ENCODE data around the gene ZNF280B. TPM values are rescaled to one million over a fixed set of nuclear protein-coding genes. Genes with fewer than 3 reads are reported as not detected.

ZNF280B gene
- total and polyA plus RNA-seq, 2 donors (not counting 3 experiments of a cell fraction or from before 2014, with no cell fraction given): 1.5 to 3.1 TPM

DNA sequence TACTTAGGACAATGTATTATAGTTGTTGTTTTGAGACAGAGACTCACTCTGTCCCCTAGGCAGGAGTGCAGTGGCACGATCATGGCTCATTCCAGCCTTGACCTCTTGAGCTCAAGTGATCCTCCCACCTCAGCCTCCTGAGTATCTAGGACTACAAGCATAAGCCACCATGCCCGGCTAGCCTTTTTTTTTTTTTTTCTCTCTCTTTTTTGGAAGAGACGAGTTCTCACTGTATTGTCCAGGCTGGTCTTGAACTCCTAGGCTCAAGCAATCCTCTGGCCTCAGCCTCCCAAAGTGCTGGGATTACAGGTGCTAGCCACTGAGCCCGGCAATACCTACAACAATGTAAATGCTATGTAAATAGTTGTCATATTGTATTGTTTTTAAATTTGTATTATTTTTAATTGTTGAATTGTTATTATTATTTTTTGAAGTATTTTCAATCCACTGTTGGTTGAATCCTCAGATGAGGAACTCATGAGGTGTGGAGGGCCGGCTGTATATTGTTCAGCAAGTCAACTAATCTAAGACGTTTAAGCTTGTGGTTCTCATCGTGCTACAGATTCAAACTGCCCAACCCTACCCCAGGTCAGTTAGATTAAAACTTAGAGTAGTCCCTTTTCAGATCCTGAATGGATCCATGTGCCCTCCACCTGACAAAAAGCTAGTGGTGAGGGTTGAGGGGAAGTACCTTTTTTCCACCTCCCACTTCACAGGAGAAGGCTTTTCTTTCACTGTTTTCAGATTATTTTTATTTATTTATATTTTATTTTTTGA lies 23.4 kb upstream of the ZNF280B start:
- CTCF ChIA-PET: interaction anchor here (1.3 to 1.8 kb wide), 2 partner anchors 12 to 45 kb away, joined by 3 to 4 read pairs; partner anchors contain the start of gene ZNF280A
- intact Hi-C loops (cut with micrococcal nuclease): no loop called here
- POLR2A ChIA-PET: interaction anchor here (0.6 kb wide), 1 partner anchor 157 kb away, joined by 4 read pairs; no protein-coding TSS in a partner anchor

DNA sequence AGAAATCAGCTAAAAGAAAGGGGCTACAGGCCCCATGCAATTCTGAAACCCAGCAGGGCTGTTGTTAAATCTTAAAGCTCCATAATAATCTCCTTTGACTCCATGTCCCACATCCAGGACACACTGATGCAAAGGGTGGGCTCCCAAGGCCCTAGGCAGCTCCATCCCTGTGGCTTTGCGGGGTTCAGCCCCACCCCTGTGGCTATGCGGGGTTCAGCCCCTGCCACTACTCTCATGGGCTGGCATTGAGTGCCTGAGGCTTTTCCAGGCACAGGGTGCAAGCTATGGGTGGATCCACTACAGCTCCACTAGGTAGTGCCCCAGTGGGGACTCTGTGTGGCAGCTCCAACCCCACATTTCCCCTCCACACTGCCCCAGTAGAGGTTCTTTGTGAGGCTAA lies 20.2 kb upstream of the ZNF280B start:
- Histone ChIP-seq H3K27ac (ENCODE audit: insufficient read depth, low read depth, low read length) (no peak overlapping the region), H3K4me2 (ENCODE audit: insufficient read depth, low read length) (no peak overlapping the region), H3K36me3 (ENCODE audit: control insufficient read depth in 2 of 2, extremely low read depth in 1 of 2, insufficient read depth in 2 of 2, low read length in 2 of 2) (no peaks in the 10 kb centered on the region), H3K4me3 (replicated peaks in 1 of 3; ENCODE audit: insufficient read depth in 1 of 3, low read depth in 1 of 3, low read length in 3 of 3) (no peak overlapping the region), H3K4me1 (ENCODE audit: control insufficient read depth, extremely low read depth, insufficient read depth, low read length) (no peaks in the 10 kb centered on the region), H2AFZ (ENCODE audit: low read depth, low read length) (no peak overlapping the region), H3K9me3 (replicated peaks; ENCODE audit: control insufficient read depth, insufficient read depth, low read length) (no peaks in the 10 kb centered on the region), H3K79me2 (ENCODE audit: control insufficient read depth, insufficient read depth, low read length) (no peaks in the 10 kb centered on the region), H3K9me1 (replicated peaks; ENCODE audit: control insufficient read depth, extremely low read depth, insufficient read depth, low read length) (no peaks in the 10 kb centered on the region), H3K27me3 (ENCODE audit: control insufficient read depth in 2 of 2, insufficient read depth in 2 of 2, low read length in 2 of 2) (peaks cover 0 to 5% of the 10 kb centered on the region in 2 experiments), H4K20me1 (replicated peaks; ENCODE audit: control insufficient read depth, extremely low read depth, insufficient read depth, low read length) (no peaks in the 10 kb centered on the region), H3K9ac (replicated peaks; ENCODE audit: extremely low read depth, insufficient read depth, low read length) (no peak overlapping the region)
- dilution Hi-C loops (cut with MboI; ENCODE audit: extremely low pct_ligation_motif_present, low sequenced_read_pairs) (no loop called here), intact Hi-C loops (cut with micrococcal nuclease) (no loop called here)
- ChIA-PET POLR2A (no interaction called here), CTCF (no interaction called here)
- no peak for DNase-seq (ENCODE audit: low read depth, low spot score)
- FAIRE-seq: no peak
- no peak for TF ChIP-seq POLR2AphosphoS5 (IDR thresholded peaks at IDR 0.05; ENCODE audit: insufficient read depth, low read depth, low read length)
- TF ChIP-seq FOS (IDR thresholded peaks at IDR 0.05; ENCODE audit: borderline replicate concordance, insufficient read depth, low read length): no peak
- TF ChIP-seq JUN (IDR thresholded peaks at IDR 0.05; ENCODE audit: borderline replicate concordance, insufficient read depth, insufficient read length, low read depth): no peak
- no peak for TF ChIP-seq POLR2A (IDR thresholded peaks at IDR 0.05; ENCODE audit: low read depth, low read length)
- no TSS peak for BruUV-seq (replicated peaks)

More for the DNA sequence above, 23.4 kb upstream of the ZNF280B start:
- H2AFZ ChIP-seq (ENCODE audit: low read depth, low read length): no peak overlapping the region
- H3K4me3 ChIP-seq (replicated peaks in 1 of 3; ENCODE audit: insufficient read depth in 1 of 3, low read depth in 1 of 3, low read length in 3 of 3): no peak overlapping the region
- dilution Hi-C loops (cut with MboI; ENCODE audit: extremely low pct_ligation_motif_present, low sequenced_read_pairs): no loop called here
- peaks cover 0 to 3% of the 10 kb centered on the region in 2 experiments for H3K27me3 ChIP-seq (ENCODE audit: control insufficient read depth in 2 of 2, insufficient read depth in 2 of 2, low read length in 2 of 2)
- no peak overlapping the region for H3K27ac ChIP-seq (ENCODE audit: insufficient read depth, low read depth, low read length)
- no peaks in the 10 kb centered on the region for H3K79me2 ChIP-seq (ENCODE audit: control insufficient read depth, insufficient read depth, low read length)
- no peaks in the 10 kb centered on the region for H3K4me1 ChIP-seq (ENCODE audit: control insufficient read depth, extremely low read depth, insufficient read depth, low read length)
- DNase-seq (ENCODE audit: low read depth, low spot score): no peak
- H3K9me1 ChIP-seq (replicated peaks; ENCODE audit: control insufficient read depth, extremely low read depth, insufficient read depth, low read length): no peaks in the 10 kb centered on the region
- TF ChIP-seq EZH2 (IDR thresholded peaks at IDR 0.05; ENCODE audit: borderline replicate concordance, low read depth, low read length, severe bottlenecking): no peak
- no peak for FAIRE-seq
- no peaks in the 10 kb centered on the region for H4K20me1 ChIP-seq (replicated peaks; ENCODE audit: control insufficient read depth, extremely low read depth, insufficient read depth, low read length)
- no peak overlapping the region for H3K4me2 ChIP-seq (ENCODE audit: insufficient read depth, low read length)
- no peaks in the 10 kb centered on the region for H3K9me3 ChIP-seq (replicated peaks; ENCODE audit: control insufficient read depth, insufficient read depth, low read length)
- H3K9ac ChIP-seq (replicated peaks; ENCODE audit: extremely low read depth, insufficient read depth, low read length): no peak overlapping the region
- no peaks in the 10 kb centered on the region for H3K36me3 ChIP-seq (ENCODE audit: control insufficient read depth in 2 of 2, extremely low read depth in 1 of 2, insufficient read depth in 2 of 2, low read length in 2 of 2)
- BruUV-seq (replicated peaks): no TSS peak
